Measurements from ENCODE around the gene SH3TC1.

Gene SH3TC1

DNA sequence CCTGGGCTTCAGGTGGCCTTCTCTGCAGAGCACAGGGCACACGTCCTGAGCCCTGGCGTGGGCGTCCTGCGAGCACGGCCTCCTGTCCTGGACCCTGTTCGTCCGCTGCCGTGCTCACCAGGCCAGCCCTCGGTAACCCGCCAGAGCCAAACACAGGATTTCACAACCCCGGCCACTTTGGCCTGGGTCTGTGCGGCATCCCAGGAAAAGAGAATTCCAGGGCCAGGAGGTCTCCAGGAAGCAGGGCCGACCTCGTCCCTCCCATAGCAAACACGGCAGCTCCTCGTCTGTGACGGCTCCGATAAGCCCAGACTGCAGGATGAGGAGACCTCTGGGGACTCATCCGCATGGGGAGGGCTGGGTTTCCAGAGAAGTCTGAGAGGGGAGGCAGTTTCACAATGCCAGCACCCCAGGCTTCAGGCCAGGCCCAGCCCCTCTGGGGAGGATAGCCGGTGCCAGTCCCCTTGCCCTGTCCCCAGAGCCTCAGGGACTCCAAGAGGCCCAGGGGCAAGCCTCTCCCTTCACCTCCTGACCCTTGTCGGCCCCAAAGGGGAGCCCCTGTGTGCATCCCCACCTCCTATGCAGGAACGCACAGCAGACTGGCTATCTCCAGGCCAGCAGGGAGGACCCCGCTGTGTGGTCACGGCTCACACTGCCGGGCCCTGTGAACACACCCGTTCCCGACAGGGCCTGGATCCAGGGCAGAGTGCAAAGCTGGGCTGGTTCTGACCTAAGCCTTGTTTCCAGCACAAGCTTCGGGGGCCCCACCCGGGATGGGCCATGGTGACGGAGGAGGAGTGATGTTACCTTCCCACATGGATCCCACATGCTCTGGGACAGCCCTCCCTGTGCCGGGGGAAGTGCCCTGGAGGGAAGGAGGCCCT lies 48.2 kb downstream of the SH3TC1 start:
- DNase-seq: no peak

DNA sequence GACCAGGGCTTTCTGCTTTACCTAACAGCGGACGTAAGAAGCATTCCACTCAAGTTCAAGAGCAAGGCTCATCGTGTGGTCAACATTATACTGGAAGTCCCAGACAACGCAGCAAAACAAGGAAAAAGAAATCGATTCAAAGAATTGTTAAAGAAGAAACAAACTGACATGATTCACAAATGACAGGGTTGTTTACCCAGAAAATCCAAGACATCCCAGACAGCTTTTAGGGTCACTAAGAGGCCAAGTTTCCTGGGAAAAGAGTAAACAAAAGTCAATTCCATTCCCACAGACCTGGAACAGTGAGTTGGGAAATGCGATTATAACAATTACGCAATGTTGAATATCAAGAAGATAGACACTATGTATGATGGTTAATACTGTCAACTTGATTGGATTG lies 49.0 kb downstream of the SH3TC1 start:
- DNase-seq: no peak

DNA sequence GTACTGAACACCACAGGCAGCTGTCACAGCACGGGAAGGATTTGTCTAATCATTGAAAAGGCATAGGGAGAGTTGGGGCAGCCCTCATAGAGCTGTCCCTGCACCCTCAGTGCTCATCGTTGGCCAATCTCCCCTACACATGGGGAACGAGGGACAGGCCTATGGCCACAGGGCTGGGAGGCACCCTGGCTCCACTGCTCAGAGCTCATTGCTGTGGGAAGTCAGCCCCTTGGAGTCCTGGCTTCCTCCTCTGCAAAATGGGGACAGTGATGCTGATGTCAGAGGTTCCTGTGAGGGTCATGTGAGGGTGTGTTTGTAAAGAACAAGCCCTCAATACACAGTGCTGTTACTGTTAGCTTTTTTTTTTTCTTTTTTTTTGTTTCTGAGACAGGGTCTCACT lies 51.1 kb downstream of the SH3TC1 start:
- no peak for DNase-seq

DNA sequence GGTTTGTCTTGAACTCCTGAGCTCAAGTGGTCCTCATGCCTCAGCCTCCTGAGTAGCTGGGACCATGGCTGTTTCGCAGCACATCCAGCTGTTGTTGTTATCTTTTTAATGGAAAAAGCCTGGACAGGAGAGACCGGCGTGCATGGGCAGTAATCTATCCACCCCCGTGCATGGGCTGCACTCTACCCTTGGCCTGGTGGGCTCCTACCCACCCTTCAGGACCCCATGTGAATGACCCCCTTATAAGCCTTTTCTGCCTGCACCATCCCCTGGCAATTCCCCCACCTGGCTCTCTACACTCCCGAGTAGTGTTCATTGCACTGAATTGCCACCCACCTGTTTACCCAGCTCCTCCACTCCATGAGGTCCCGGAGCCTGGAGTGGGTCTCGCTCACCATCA lies 51.5 kb downstream of the SH3TC1 start:
- no peak for DNase-seq

DNA sequence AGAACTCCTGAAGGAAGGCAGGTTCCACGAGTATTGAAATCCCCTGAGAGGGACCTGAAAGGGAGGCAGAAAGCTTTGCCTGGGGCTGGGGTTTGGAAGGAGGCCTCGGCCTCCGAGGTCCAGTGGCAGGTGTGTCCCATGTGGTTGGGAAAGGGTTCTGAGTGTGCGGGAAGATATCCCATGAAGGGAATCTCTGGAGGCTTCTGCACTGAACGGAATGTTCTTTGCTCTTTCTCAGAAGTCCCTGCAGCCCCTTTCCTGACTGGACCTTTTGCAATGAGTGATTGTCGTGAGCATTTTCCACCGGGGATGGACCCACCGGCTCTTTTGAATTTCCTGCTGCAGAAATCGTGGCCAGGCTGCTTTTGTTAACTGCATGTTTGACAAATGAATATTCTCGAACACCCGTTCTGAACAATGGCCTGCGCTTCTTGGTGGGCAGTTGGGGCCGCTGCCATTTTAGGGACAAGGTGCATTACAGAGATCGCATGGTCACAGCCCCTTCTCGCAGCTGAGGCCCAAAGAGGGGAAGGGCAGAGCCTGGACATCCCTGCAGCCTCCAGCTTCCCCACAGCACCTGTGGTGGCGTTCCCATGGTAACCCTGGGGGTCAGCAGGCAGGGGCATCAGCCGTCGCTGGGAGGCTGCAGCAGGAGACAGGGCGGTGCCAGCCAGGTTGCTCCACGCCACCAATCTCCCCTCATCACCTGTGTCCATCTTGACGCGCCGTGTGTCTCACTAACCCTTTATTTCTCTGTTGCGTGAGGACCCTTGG lies 52.2 kb downstream of the SH3TC1 start:
- DNase-seq: no peak

DNA sequence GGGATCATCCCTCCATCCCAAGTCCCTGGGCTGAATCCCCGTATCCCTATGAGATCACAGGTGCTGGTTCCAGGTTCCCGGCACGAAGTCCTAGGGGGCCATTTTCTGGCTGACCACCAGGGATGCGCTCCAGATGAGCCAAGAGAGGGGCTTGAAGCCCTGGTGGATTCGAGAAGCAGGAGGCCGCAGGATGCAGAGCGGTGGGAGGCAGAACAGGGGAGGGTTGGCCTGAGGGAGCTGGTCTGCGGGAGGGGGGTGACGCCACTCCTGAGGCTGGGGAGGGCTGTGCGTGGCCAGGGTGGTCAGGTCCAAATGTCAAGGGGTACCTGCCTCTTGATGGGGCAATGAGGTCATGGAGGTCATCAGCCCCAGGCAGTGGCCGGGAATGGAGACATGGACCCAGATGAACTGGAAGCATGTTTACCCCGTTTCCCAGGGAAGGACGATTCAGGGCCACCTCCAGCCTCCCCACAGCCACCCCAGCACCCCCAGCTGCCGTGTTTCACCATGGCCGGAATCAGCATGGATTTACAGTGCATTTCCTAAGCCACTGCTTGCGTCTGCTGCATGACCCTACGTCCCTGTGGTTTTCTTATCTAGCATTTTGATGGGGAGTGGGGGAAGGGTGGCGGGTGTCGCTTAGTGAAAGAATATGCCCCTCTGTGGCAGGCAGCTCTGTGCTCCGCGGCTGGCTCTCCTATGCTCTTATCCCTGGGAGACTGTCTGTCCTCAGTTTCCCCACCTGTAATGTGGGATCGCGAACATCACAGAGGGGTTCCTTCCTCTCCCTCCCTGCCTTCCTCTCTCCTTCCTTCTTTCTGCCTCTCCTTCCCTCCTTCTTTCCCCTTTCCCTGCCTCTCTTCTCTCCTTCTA lies 53.4 kb downstream of the SH3TC1 start:
- no peak for DNase-seq

DNA sequence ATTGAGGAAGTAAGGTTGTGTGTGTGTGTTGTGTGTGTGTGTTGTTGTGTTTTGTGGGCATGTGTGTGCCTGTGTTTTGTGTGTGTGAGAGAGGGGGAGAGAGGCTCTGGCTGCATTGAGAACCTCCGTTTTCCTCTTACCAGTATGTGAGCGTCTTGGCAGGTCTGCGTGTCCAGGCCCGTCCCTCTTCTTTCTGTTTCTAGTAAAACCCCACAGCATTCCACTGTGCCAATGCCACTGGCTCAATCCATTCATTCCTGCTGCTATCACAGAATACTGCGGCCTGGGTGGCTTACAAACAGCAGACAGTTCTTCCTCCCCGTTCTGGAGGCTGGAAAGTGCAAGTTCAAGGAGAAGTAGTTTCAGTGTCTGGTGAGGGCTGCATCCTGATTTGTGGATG lies 55.0 kb downstream of the SH3TC1 start:
- no peak for DNase-seq

DNA sequence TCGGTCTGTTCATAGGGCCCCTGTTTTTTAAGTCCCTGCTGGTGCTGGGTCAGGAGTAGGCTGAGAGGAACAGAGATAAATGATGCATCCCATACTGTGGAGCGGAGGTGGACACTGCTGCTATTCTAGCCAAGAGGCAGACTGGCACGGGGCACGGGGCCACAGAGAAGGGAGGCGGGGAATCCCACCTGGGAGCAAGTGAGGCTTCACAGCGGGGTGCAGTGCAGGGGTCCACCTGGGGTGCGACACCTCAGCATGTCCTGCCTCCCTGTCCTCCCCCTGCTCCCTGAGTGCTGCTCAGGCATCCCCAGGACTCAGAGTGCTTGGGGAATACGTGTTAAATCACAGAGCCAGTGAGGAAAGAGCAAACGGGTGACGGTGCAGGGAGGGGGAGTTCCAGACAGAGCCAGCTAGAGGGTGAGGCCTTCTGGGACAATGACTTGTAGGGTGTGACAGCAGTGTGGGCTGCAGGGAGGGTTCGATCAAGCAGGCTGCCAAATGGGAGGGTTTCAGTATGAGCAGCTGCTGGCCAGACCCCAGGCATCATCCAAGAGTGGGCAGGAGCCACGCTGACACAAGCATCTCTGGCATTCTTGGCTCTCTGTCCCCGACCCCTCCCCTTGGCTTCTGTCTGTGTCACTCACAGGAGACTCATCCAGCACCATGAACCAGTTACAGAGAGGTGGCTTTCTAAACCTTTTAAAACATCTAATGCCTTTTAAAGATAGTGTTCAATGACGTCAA lies 56.8 kb downstream of the SH3TC1 start:
- peak; percentile 42 for DNase-seq

DNA sequence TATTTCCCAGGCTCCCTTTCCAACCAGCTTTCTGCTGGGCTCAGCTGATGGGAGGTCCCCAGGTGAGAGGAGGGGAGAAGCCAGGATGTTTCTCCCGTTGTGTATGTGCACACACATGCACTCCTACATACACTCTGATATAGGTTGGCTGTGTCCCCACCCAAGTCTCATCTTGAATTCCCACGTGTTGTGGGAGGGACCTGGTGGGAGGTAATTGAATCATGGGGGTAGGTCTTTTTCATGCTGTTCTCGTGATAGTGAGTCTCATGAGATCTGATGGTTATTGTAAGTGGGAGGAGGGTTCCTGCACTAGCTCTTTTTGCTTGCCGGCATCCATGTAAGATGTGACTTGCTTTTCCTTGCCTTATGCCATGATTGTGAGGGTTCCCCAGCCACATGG lies 58.8 kb downstream of the SH3TC1 start:
- DNase-seq: no peak

DNA sequence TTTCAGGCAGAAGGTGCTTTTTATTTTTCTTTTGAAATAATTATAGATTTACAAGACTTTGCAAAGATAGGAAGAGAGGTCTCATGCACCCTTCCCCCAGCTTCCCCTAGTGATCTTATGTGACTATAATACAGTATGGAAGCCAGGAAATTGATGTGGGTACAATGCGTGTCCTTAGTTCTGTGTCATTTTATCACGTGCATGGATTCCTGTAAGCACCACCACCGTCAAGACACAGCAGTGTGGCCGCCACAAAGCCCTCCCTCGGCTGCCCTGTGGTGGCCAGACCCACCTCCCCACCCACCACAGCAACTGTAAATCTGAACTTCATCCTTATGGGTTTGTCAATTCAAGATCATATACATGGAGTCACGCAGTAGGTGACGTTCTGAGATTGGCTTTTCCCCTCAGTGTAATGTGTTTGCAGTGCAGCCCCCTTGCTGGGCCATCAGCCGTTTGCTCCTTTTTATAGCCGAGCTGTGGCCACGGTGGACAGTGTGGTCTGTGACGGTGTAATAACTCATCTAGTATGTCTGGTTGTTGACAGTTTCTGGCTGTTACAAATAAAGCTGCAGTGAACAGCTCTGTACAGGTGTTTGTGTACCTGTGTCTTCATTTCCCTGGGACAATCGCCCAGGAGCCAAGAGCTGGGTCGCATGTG lies 59.6 kb downstream of the SH3TC1 start:
- DNase-seq: no peak

DNA sequence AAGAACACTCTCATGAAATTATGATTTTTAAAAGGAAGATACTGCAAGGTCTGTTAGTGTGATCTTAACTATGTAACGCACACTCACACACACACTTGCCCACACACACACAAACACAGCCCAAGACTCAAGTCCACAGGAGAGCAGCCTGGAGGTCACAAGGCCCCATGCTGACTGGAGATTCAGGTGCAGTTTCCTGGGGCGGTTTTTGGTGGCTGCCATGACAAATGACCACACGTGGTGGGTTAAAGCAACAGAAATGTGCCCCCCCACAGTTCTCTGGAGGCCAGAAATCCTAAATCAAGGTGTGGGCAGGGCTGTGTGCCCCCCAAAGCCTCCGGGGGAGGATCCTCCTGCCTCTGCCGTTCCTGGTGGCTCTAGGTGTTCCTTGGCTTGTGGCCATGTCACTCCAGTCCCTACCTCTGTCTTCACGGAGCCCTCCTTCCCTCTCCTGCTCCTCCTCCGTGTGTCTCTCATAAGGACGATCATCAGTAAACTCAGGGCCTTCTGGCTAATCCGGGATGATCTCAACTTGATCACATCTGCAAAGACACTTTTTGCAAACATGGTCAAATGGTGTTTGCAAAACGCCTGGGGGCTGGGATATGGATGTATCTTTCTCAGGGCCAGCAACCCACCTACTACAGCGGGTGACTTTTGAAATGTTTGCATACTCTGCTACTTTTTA lies 60.8 kb downstream of the SH3TC1 start:
- DNase-seq: no peak

DNA sequence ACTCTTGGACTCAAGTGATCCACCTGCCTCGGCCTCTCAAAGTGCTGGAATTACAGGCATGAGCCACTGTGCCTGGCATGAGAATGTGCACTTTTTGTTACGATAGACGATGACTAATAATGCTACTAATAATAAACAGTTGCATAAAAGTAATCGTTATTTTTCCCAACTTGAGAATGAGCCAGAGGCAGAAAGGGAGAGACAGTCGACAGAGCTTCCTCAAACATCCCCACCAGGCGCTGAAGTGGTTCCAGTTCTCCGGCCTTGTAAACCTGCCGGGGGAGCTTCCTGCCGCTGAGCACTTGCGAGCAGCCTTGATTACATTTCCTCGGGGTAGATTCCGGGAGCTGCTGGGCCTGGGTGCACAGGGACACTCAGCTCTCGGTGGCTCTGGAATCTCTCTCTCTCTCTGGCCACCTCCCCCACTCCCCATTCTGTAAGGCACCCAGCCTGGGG lies 61.6 kb downstream of the SH3TC1 start:
- peak; percentile 79 for DNase-seq

DNA sequence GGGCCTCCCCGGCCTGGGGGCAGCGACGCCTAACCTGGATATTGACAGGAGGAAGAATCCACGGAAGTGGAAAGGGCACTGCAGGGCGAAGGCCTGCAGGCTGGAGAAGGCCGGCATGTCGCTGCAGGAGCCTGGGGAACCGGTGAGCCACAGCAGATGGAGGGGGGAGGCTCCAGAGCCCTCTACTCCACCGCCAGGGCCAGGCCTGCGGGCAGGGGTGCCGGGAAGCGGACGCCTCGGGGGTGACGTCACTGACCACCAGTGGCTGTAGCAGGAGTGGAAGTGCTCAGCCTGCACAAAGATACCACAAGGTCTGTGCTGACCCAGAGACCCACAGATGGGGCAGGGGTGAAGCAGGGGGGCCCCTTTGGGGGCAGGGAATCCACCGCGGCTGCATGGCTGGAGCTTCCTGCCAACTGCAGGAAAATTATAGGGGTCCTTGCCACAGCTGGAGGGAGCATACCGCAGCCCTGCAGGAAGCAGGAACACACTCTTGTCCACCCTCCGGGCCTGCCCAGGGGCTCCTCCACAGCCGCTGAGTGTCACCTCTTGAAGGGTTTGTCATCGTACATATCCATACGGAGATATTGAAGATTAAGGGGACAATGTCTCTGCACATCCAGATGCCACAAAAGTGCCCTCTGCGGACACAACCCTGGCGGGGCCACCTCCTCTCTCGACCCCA lies 62.9 kb downstream of the SH3TC1 start:
- peak; percentile 72 for DNase-seq

DNA sequence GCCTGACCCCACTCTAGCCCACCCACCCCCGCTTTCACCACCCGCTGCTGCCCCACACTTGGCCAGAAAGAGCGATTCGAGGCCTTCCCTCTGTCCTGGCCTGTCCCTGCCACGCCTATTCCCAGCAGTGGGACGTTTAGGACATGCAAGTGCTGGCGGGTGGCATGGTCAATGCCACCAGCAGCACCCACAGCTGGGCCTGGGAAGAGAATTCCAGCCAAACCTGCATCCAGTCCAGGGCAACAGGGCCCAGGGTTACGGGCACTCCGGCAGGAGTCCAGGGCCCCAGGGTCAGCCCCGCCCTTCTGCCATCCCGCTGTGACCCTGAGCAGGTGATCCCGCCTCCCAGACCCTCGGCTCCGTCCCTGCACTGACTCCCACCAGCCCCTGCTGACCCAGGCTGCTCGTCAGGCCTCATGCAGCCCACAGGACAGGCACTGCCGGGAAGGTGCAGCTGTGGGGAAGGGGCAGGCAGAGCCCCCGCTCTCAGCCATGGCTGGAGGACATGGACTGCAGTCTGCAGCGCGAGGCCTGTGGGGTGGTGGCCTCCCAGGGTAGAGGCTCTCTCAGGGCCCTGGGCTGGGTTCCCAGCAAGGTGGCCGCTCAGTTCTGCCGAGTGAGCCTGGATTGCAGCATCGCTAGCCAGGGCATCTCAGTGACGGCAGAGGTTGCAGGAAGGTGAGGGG lies 63.7 kb downstream of the SH3TC1 start:
- no peak for DNase-seq

DNA sequence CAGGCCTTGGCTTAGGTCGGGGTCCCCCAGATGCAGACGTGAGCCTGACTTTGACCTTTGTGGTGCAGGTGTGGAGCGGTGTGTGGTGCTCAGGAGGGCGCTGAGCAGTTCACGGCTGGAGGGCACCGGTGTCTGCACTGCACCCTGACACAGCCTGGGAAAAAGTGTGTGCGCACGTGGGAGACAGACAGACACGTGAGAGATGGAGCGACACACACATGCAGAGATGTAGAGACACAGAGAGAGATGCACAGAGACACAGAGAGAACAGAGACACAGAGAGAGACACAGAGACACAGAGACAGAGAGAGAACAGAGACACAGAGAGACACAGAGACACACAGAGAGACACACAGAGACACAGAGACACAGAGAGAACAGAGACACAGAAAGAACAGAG lies 64.3 kb downstream of the SH3TC1 start:
- DNase-seq: no peak

DNA sequence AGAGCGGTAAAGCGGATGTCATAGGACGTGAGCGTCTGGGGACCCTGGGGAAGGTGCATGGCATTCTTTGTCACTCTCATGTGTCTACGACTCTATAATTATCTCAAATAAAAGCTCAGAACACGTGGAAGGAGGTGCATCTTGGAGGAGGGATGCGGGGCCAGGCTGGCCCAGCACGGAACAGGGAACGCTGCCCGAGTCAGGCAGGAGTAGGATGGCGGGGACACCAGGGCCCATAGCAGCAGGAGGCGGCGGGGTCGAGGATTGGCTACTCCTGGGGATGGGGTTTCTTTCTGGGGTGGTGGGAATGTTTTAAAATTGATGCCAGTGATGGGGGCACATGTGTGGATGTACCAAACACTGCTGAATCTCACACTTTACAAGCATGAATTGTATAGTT lies 65.0 kb downstream of the SH3TC1 start:
- no peak for DNase-seq

DNA sequence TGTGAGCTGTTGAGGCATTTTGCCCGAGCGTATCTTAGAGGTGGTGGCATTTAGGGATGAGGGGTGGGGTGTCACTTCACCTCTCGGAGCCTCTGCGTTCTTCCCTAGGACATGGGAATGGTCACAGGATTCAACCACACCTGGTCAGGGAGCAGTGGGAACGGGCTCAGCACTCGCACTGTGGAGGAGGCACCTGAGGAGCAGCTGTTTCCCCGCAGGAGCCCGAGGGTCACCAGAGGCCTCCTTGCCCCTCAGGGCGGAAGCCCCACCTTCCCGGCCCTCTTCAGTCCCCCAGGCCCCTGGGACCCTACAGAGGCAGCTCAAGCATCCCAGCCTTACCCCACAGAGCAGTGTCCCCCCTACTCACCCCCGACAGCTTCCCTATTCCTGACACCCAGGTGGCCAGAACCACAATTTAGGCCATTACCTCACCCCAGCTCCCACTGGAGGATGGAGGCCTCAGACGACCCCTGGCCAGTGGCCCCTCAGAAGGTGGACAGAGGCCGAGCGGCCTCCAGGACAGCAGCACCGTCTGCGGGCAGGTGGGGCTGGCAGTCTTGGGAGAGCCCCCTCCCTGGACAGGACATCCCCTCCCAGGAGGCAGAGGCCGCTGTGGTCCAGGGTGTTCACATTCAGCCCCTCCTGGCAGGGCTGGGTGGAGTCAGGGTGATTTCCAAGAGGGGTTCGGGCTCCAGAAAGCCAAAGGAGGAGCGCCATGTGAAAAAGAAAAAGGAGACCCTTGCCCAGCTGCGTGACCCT lies 66.3 kb downstream of the SH3TC1 start:
- no peak for DNase-seq

DNA sequence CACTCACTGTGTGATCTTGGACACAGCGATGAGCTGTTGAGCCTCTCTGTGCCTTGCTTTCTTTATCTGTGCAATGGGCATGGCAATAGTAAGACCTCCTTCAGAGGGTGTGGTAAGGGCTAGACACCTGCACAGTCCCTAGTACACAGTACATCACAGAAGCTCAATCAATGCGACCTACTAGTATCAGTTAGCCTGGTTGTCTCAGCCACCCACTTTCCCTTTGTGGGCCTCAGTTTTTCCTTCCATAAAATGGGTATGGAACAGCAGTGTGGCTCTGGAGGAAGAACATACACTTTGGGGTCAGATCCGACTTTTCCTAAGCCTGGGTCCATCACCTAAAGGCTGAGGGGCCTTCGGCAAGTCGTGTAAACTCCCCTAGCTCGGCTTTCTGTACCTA lies 67.0 kb downstream of the SH3TC1 start:
- DNase-seq: no peak

DNA sequence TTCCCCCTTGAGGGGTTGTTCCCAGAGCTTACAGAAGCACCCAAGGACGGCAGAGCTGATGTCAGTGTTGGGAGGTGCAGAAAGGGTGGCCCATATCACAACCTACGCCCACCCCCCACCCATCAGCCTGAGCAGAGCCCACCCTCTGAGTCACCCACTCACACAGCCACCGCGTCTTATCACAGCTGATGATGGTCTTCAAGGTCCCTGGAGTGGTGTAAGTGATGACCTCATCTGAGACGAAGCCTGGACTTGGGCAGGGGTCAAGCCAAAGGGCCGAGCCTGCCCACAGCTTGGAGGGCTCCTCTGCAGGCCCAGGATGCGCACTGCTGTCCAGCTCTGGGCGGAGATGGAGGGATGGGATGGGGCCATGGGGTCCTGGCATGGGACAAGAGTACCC lies 67.4 kb downstream of the SH3TC1 start:
- DNase-seq: no peak
